Mucosa of stomach (tissue), 1 donor: ENCODE measurements around the gene ITGA2.

ENCODE experiments used
- H3K27me3 ChIP-seq: one replicate; pipeline ENCODE4 v1.7.0; 2013; ENCODE audit warnings: mild to moderate bottlenecking, low read length; ENCODE audit not compliant: control insufficient read depth, insufficient read depth
- H3K36me3 ChIP-seq: one replicate; pipeline ENCODE4 v1.7.0; 2013; ENCODE audit warnings: low read length; ENCODE audit not compliant: control insufficient read depth, insufficient read depth
- H3K4me1 ChIP-seq: one replicate; pipeline ENCODE4 v1.7.0; 2013; ENCODE audit warnings: mild to moderate bottlenecking, low read length; ENCODE audit not compliant: control insufficient read depth, insufficient read depth
- H3K4me3 ChIP-seq: one replicate; pipeline ENCODE4 v1.7.0; 2013; ENCODE audit warnings: low read length
- H3K9ac ChIP-seq: one replicate; pipeline ENCODE4 v1.7.0; 2013; ENCODE audit warnings: mild to moderate bottlenecking, low read length, moderate library complexity
- H3K9me3 ChIP-seq: one replicate; pipeline ENCODE4 v1.7.0; 2013; ENCODE audit warnings: mild to moderate bottlenecking, low read length, moderate library complexity; ENCODE audit not compliant: control insufficient read depth
- donor health status: Pancreatic carcinoma.

Gene ITGA2

DNA sequence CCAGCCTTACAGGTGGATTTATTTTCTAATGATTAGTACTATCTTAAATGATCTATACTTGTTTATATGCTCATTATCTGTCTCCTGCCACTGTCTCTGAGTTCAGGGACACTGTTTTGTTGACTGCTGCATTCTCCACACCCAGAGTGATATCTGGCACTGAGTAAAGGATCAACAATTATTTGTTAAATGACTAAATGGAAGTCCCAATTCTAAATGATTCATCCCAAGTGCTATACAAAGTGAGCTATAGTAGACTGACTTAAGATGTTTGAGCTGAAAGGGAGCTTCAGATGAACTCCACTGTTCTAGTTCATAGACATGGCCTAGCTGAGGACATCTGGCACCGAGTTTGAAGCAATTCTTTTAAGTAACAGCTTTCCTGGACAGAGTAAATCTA, 40.5 kb downstream of the ITGA2 start:
- Histone ChIP-seq H3K36me3 (no peaks in the 10 kb centered on the region), H3K27me3 (no peaks in the 10 kb centered on the region), H3K4me1 (peaks cover 15% of the 10 kb centered on the region), H3K4me3 (no peak overlapping the region), H3K9me3 (no peaks in the 10 kb centered on the region), H3K9ac (no peak overlapping the region)

DNA sequence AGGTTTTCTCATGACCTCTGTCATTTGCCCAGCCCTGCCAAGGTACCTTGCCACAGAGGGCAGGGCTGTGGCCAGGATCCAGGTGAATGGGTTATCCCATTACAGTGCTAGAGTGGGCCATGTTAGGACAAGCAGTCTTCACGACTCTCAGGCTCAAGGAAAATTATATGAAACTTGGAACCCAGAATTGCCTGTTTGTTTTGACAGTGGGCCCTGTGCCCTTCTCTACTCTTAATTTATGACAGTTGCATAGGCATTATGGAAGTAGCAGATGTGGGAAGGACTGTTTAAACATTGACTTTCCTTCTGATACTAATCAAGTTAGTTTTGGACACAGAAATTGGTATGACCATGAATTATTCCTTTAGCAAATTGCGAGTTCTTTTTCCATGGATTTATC, 41.7 kb downstream of the ITGA2 start:
- H3K9me3 ChIP-seq = no peaks in the 10 kb centered on the region
- H3K9ac ChIP-seq = no peak overlapping the region
- no peaks in the 10 kb centered on the region for H3K27me3 ChIP-seq
- no peak overlapping the region for H3K4me3 ChIP-seq
- no peaks in the 10 kb centered on the region for H3K36me3 ChIP-seq
- H3K4me1 ChIP-seq = peaks cover 15% of the 10 kb centered on the region

DNA sequence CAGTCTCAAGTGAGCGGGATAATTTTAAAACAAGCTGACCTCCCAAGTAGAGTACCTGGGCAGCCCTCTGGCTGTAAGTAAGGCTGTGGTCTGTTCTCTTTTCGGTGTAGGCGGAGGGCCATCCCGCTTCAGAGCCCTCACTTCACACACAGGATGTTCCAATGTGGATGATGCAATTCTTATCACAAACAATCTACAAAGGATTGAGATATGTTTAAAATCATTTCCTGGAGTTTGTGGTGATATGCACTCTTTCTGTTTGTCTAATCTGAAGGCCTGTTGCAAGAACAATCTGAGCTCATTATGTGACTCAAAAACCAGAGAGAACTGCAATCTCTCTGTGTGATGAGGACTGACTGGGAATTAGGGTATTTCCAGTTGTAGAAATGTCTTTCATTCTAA, 42.5 kb downstream of the ITGA2 start:
- no peaks in the 10 kb centered on the region for H3K27me3 ChIP-seq
- H3K36me3 ChIP-seq = no peaks in the 10 kb centered on the region
- no peak overlapping the region for H3K4me3 ChIP-seq
- H3K4me1 ChIP-seq = peaks cover 17% of the 10 kb centered on the region
- H3K9me3 ChIP-seq = no peaks in the 10 kb centered on the region
- H3K9ac ChIP-seq = no peak overlapping the region

DNA sequence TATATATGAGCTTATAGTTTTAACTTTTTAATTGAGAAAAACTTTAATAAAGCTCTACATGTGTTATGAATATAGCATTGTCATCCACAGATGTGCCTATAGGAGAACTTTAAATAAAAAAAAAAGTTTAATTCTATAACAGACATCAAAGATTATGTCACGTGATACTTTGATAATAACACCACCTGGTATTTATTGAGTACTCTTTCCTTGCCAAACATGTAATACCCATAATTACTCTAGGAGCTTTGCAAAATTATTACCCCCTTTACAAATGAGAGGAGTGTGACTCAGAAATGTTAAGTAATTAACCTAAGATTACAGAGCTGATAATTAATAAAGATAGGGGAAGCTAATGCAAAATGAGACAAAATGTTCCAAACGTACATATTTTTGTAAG, 43.0 kb downstream of the ITGA2 start:
- H3K36me3 ChIP-seq = no peaks in the 10 kb centered on the region
- no peak overlapping the region for H3K9ac ChIP-seq
- H3K27me3 ChIP-seq = no peaks in the 10 kb centered on the region
- H3K9me3 ChIP-seq = no peaks in the 10 kb centered on the region
- no peak overlapping the region for H3K4me3 ChIP-seq
- H3K4me1 ChIP-seq = peaks cover 22% of the 10 kb centered on the region

DNA sequence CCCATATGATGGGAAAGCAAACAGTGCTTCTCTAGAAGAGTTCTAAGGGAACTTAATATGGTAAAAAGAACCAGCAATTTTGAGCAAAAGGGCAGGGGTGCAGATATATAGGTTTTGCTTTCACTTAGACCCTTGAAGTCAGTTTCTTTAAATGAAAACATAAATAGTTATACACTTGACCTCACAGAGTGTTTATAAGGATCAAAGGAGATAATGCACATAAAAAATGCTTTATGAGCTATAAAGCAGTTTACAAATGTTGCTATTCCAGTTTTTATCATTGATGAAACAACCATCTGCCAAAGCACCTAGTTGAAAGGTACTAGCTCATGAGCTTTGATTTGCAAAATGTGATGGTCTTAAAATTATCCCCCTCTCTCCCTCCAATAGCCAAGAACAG, 45.7 kb downstream of the ITGA2 start:
- no peaks in the 10 kb centered on the region for H3K36me3 ChIP-seq
- H3K27me3 ChIP-seq = no peaks in the 10 kb centered on the region
- H3K4me3 ChIP-seq = no peak overlapping the region
- no peak overlapping the region for H3K9ac ChIP-seq
- H3K4me1 ChIP-seq = peaks cover 33% of the 10 kb centered on the region
- H3K9me3 ChIP-seq = no peaks in the 10 kb centered on the region

DNA sequence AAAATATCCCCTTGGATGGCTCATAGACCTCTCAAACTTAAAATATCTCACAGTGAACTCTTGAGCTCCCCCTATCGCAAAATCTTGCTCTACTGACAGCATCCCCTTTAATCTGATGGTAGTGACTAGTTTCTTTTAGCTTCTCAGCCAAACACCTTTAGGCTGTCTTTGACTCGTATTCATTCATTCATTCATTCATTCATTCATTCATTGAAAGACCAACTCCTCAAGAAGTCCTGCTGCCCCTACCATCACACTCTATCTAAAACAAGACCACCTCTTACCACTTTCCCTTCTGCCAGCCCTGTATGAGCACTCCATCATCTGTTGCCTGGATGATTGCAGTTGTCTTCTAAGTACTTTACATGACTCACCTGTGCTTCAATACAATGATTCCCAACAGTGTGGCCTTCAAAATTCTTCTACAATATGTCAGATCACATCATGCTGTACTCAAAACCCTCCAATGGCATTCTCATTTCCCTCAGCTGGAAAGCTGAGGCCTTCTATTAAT, 46.8 kb downstream of the ITGA2 start:
- Histone ChIP-seq H3K4me3 (no peak overlapping the region), H3K4me1 (peaks cover 29% of the 10 kb centered on the region), H3K9ac (no peak overlapping the region), H3K36me3 (no peaks in the 10 kb centered on the region), H3K9me3 (no peaks in the 10 kb centered on the region), H3K27me3 (no peaks in the 10 kb centered on the region)

DNA sequence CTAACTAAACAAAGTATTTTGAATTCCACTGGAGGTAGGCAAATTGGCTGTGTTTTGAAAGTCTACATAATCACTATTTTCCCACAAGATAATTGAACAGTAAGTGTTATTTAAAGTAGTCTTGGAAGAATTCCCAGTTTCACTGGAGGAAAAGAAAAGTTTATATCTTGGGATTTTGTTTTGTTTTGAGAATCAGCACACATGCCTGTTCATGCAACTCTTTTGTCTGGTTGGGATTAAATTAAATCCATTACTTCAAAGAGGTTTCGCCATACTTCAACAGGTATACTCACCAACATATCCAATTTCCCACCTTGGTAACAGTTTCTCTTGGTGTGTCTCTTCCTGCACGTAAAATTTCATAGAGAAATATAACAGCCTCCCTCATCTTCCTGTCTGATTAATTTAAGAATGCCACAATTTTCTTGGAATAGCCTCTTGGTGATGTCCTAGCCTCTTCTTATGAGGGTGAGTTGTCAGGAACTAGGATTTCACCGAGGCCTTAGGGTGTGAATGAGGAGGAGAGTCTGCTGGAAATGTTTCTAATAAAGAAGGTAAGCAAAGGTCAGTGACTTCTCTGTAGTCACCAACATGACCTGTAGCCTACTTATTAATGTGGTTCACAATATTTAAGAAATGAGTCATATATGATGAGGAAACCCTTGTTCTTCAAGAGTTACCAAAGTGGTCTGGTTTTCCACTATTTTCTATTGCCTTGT, 48.1 kb downstream of the ITGA2 start:
- Histone ChIP-seq H3K4me3 (no peak overlapping the region), H3K9me3 (no peaks in the 10 kb centered on the region), H3K36me3 (no peaks in the 10 kb centered on the region), H3K27me3 (no peaks in the 10 kb centered on the region), H3K9ac (no peak overlapping the region), H3K4me1 (peaks cover 22% of the 10 kb centered on the region)

DNA sequence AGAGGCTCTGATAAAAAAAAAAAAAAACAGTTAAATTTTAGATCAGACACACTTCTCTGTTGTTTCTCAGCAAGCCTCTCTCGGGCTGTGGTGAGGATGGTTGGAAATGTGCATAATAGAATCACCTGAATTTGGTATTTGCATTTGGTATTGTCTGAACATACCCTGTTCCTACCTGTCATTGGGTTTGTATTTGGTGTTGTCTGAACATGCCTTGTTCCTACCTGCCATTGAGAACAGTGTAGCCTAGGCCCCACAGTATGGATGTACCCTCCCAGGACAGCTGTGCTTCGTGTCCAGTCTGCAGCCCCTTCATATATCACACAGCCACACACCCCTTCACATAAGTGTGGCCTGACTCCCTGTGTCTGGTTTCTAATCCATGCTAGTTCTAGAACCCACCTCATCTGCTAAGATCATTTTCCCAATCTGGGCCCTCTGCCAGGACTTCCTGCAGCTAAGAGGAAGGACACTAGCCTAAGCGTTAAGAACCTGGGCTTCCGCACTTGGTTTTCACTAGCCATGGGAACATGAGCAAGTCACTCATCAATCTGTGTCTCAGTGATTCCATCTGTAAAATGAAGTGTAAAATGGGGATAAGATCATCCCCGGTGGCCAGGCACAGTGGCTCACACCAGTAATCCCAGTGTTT, 49.2 kb downstream of the ITGA2 start:
- Histone ChIP-seq H3K4me1 (peaks cover 22% of the 10 kb centered on the region), H3K36me3 (no peaks in the 10 kb centered on the region), H3K27me3 (no peaks in the 10 kb centered on the region), H3K4me3 (no peak overlapping the region), H3K9ac (no peak overlapping the region), H3K9me3 (no peaks in the 10 kb centered on the region)

DNA sequence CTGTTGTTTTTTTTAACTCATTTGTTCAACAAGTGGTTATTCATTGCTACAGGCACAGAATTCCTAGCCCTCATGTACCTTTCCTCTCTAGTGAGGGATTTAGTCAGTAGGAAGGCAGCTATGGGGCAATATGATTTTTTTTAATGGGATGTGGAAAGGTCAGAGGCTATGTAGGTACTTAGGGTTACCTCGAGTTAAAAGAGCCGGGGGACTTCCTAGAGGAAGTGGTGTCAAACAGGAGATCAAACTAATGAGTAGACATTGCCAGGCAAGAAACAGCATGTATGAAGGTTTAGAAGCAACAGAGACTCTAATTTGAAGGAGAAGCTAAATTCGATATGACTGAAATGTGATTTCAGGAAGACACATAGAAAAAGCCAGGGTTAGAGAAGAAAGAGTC, 50.7 kb downstream of the ITGA2 start:
- H3K27me3 ChIP-seq = no peaks in the 10 kb centered on the region
- H3K4me3 ChIP-seq = no peak overlapping the region
- H3K9me3 ChIP-seq = no peaks in the 10 kb centered on the region
- no peaks in the 10 kb centered on the region for H3K36me3 ChIP-seq
- H3K4me1 ChIP-seq = peaks cover 25% of the 10 kb centered on the region
- H3K9ac ChIP-seq = no peak overlapping the region

DNA sequence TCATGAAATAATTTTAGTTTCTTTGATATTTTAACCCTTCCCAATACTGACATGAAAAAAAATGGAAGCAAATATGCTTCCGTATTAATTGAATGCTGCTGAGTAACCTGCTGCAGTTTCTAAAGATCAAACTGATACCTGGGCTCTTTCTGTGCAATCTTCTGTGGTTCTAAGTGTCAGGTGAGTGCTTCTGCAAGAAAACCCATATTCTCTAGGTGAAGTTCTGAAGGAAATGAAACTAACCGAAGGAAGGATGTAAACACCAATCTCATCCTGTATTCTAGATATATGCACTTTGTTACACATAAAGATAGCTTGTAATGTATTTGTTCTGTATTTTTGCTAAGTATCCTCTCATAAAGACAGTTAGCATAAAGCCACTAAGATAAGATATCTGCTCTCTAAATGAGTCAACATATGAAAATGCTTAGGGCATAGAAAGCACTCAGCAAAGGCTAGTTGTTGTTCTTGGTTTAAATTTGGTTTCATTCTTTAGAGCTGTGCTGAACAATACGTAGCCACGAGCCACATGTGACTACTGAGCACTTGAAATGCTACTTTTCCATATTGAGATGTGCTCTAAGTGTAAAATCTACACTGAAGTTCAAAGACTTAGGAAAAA, 52.0 kb downstream of the ITGA2 start:
- Histone ChIP-seq H3K36me3 (no peaks in the 10 kb centered on the region), H3K27me3 (no peaks in the 10 kb centered on the region), H3K9ac (no peak overlapping the region), H3K4me3 (no peak overlapping the region), H3K9me3 (no peaks in the 10 kb centered on the region), H3K4me1 (peaks cover 27% of the 10 kb centered on the region)

DNA sequence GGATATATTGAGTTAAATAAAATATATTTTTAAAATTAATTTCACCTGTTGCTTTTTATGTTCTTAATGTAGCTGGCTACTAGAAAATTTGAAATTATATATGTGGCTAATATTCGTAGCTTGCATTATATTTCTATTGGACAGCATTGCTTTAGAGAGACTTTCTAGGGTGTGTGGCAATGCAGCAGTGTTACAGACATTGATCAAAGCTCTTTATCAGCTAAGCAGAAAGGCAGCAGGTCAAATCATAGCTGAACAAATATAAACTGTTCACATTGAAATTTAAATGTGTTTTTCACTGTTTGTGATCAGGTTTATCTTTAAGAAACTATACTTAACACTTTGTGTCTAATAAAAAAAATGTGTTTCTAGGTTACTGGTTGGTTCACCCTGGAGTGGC, 52.6 kb downstream of the ITGA2 start:
- H3K36me3 ChIP-seq = no peaks in the 10 kb centered on the region
- no peak overlapping the region for H3K4me3 ChIP-seq
- H3K27me3 ChIP-seq = no peaks in the 10 kb centered on the region
- no peak overlapping the region for H3K9ac ChIP-seq
- peaks cover 25% of the 10 kb centered on the region for H3K4me1 ChIP-seq
- no peaks in the 10 kb centered on the region for H3K9me3 ChIP-seq

DNA sequence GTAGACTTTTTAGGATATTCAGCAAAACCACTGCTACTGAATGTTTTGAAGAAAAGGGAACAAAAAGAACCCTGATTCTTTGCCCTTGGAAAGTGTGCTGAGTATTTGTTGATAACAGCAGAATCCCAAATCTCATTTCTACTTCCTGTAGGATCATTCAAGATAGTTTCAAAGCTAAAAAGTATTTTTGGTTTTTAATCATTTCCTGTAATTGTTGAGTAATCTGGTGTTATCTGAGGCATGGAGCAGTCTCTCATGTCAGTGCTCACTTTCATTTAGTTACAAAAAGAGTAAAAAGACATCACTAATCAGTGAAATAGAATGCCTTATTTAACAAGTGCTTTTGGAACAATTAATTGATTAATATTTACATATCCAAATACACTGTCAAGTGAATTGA, 56.1 kb downstream of the ITGA2 start:
- Histone ChIP-seq H3K9ac (no peak overlapping the region), H3K4me3 (no peak overlapping the region), H3K9me3 (no peaks in the 10 kb centered on the region), H3K27me3 (no peaks in the 10 kb centered on the region), H3K36me3 (no peaks in the 10 kb centered on the region), H3K4me1 (peaks cover 5% of the 10 kb centered on the region)
